RPMI7951 (cell line): ENCODE data around the gene SLC25A51. TPM values are rescaled to one million over a fixed set of nuclear protein-coding genes. Genes with fewer than 3 reads are reported as not detected.

Experiments used
- DNase-seq: peaks from one replicate; pipeline ENCODE4 v3.0.0-alpha.2; 2012; ENCODE audit warnings: low read depth
- total RNA-seq: library from RNA; depleted of rRNA; stranded (reverse); fragments of >200 nt; shearing (Covaris generic); gene quantifications from 2 replicates; pipeline ENCODE4 v1.2.3, GENCODE V29; 2014

The SLC25A51 gene
- total RNA-seq, 1 experiment from 2014 or later = 47.2 TPM

- no peak for DNase-seq
These were observed 33.4 kb upstream of the SLC25A51 start for GRCh38 chr9:37937366-37937765.

DNA sequence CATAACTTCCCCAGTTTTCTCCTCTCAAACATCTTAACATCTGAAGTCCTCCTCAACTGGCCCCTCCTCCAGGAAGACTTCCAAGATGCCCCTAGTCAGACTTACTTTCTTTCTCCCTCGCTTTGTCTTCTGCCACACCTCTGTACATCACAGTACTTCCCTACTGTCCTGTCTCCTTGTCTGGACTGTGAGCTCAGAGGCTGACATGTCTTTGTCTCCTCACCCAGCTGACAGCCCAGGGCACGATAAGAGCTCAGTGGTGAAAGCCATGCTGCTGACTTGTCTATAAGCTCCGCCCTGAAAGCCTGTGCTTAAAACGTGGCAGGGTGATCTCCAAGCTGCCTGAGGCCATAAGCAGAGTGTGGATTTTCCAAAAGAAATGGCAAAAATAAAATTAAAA lies 33.0 kb upstream of the SLC25A51 start:
- peak; percentile 89 for DNase-seq

DNA sequence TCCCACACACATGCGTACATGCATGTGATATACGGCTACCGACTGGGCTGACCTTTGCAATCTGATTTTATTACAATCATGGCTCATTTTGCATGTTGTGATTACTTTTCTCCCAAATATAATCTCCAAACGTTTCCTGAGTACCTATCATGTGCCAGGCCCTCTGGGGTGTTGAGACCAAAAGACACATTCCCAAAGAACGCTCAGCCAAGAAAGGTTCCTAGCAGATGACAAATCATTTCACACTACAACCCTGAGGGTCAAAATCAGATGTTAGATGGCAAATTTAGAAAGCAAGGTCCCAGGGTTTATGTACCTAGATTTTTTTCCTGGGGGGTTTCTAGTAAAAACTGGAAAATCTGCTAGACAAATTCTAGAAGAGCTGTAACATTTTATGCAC lies 32.4 kb upstream of the SLC25A51 start:
- peak; percentile 63 for DNase-seq

GRCh38 chr9:37935096-37935495 lies 31.2 kb upstream of the SLC25A51 start:
- no peak for DNase-seq

GRCh38 chr9:37931592-37931991 lies 27.7 kb upstream of the SLC25A51 start:
- peak; percentile 66 for DNase-seq

GRCh38 chr9:37929441-37929895 lies 25.5 kb upstream of the SLC25A51 start:
- DNase-seq = peak; percentile 96

- DNase-seq = no peak
These were observed 24.9 kb upstream of the SLC25A51 start for GRCh38 chr9:37928552-37929430.

GRCh38 chr9:37927601-37928551 lies 23.9 kb upstream of the SLC25A51 start:
- DNase-seq = no peak

- no peak for DNase-seq
These were observed 23.2 kb upstream of the SLC25A51 start for GRCh38 chr9:37927132-37927531.

GRCh38 chr9:37926737-37927118 lies 22.8 kb upstream of the SLC25A51 start:
- DNase-seq = peak; percentile 41

- peak; percentile 71 for DNase-seq
These were observed 22.1 kb upstream of the SLC25A51 start for GRCh38 chr9:37925786-37926736.

GRCh38 chr9:37925006-37925405 lies 21.1 kb upstream of the SLC25A51 start:
- DNase-seq = no peak

DNA sequence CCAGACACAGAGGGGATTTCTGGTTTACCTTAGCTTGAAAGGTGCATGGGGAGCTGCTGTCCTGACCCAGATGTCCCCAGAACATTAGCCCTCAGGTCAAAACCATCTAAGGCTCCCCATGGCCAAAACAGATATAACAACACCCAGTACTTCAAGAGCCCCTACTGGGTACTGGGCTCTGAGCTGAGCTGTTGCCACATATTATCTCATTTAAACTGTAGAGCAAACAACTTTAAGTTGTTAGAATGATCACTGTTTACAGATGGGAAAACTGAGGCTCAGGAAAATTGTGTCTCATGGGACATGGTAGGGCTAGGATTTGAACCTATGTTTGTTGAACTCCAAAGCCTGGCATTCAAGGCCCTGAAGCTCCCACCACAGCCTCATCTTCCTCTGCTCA lies 20.6 kb upstream of the SLC25A51 start:
- no peak for DNase-seq

DNA sequence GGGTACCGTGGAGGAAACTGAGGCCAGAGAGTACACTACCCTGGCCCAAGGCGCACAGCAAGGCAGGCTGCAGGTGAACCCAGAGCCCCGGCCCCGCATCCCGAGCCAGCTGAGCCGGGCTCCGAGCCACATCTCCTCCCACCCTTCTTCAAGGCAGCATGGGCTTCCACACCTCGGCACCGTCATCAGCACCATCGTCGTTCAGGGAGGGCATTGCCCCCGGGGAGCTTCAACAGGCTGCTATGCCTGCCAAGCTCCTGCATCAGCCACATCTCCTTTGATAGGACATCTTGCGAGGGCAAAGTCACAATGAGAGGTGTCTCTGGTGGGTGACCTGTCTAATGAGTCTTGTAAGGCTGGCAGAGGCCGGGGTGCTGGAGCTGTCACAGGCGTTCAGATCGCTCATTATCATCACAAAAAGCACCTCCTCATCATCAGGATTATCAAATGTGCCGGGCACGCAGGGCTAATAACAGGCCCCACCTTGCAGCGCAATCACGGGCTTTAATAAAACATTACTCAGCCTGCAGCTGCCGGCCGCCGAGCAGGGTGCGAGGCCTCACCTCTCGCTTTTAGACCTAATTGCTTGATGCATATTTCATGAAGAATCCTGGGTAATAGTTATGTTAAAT lies 20.0 kb upstream of the SLC25A51 start:
- DNase-seq = no peak

DNA sequence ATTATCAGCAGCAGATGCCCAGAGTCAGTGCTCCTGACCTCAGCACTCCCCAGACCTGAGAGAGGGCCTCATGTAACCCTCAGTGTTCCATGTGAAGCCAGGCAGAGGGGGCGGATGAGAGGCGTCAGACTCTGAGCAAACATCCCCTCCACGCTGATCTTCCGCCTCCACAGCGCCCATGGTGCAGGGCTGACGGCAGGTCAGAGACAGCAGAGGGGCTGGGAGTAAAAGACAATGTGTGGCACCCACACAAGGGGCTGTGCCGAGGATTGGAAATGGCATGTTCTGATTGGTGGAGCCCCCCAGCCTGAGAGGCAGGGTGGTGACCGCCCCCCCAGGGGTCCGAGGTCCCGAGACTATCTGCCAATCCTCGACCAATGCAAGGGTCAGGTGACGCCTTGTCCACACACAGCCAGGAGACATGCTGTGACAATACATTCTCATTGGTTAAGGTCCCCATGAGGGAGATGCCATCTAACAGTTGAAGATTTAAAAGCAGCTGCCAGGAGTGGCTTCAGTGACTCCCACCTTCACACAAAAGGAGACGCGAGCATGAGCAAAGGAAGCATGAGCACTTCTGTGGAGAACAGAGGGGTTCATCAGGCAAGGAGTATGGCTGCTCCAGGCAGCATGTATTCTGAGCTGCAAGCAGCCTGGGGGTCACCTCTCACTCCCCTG lies 19.3 kb upstream of the SLC25A51 start:
- DNase-seq = no peak

DNA sequence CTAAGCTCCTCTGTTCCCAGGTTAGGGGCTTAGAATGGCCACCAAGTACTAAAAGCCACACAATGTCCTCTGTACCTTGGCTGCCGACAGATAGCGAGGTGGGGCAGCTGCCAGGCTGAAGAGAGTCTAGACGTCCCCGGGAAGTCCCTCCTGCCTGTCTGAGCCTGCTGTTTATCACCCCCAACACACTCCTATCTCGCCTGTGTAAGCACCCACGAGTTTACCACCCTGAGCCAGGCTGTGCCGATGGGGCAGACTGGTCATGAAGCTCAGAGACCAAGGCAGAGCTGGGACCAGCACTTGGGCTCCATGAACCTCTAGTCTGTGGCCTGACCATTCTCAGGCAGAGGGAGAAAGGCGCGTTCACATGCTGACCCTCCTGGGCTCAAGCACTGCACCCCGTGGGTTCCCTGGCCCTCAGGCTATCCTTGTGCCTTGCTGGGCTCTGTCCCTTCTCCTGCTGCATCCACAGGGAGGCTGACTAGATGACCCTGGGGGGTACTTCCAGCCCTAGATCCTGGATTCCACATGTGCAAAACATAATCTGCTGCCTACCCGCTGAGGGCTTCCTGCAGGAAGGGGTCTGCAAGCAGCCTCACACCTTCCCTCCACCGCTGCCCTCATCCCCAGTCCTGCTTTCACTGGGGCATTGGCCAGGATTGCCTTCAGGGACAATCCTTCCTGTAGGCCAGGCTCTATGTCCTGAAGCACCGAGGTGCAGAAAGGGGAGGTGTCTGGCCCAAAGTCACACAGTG lies 18.6 kb upstream of the SLC25A51 start:
- no peak for DNase-seq

DNA sequence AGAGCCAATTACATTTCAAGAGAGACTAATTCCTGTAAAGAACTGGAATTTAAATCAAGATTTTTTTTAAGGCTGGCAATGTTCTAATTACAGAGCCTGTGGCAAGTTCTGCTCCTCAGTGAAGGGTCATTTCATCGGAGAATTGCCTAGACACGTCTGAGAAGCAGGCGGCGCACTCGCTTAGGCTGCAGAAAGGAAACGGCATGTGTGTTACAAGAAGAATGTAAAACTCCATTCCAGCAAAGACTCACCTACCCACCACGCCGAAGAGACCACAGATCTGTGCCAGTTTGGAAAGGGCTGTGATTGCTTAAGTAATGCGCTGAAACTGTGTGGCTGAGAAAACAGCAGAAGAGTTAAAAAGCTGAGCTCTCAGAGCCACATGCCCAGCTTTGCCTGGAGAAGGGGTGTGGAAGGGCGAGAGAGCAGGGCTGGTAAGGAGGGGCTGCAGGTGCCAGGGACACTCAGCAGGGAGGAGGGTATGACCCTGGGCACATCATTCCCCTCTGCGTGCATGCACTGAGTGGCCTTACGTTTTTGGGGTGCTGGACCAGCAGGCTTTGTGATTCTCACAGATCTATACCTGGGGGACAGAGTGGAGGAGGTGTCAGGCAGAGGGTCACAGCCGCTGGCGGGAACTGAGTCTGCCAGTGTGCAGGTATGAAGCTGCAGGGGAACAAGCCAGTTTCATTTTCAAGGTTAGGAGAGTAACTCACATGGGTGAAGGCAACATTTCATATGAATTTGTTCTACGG lies 17.8 kb upstream of the SLC25A51 start:
- DNase-seq = no peak

GRCh38 chr9:37921168-37921510 lies 17.2 kb upstream of the SLC25A51 start:
- no peak for DNase-seq
